Head of caudate nucleus (tissue), 42 donors: ENCODE data around the gene MRPS16.

Experiments
- DNase-seq, 42 donors: peaks; one replicate each; pipeline versions ENCODE4 v3.0.0 to v3.0.0-alpha.2; 2020 to 2021; ENCODE audit warnings: mixed read lengths in 7 of 42
- intact Hi-C: fragments of 100-400 bp; cut with DNase I; formaldehyde crosslinking; loops from one replicate; pipeline ENCODE4 v1.15.0; 2022

The MRPS16 gene

DNA sequence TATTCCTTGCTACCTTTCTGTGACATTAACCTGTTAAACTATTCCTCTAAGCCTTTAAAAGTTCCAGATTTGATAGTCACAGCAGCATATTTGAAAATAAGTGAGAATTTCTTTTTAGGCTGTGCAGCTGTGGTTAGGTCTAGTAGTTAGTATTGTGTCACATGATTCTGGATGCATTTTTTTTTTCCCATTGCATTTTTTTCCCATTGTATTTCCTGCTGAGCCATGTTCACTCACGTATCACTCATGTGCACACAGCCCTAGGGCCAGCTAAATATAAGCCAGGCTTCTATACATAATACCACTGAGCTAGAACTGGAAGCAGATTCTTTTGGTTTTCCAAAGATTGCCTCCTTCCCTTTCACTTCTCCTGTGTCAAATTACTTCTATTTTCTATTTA lies 42.7 kb downstream of the MRPS16 start:
- DNase-seq: no peak
- intact Hi-C loops: no loop called here

- DNase-seq: no peak
- intact Hi-C loops: no loop called here
Measured at GRCh38 chr10:73207883-73208282, 44.6 kb downstream of the MRPS16 start.

DNA sequence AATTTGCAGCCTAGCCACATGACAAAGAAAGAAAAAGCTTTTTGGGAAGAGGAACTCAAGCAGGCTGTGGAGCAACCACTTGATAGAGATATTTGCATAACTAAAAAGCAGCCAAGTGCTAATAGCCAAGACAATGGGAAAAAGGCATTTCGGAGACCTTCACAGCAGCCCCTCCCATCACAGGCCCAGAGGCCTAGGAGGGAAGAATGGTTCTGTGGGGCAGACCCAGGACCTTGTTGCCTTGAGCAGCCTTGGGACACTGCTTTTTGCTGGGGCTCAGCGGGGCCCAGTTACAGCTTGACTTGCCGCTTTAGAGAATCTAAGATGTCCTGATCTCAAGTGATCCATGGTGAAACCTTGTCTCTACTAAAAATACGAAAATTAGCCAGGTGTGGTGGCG lies 46.1 kb downstream of the MRPS16 start:
- DNase-seq: no peak
- intact Hi-C loops: no loop called here

- intact Hi-C loops: no loop called here
- DNase-seq: no peak
Measured at GRCh38 chr10:73205890-73206289, 46.6 kb downstream of the MRPS16 start.

- DNase-seq: no peak
- intact Hi-C loops: no loop called here
Measured at GRCh38 chr10:73205081-73205480, 47.4 kb downstream of the MRPS16 start.
